ENCODE data around the gene PIK3C2G. TPM values are rescaled to one million over a fixed set of nuclear protein-coding genes. Genes with fewer than 3 reads are reported as not detected.
"Not testable (repeated sequence)": the region's sequence is repeated elsewhere in the genome, so short reads cannot be mapped to it uniquely, and the experiment has no call there.

Gene PIK3C2G
- total RNA-seq, 1 donor from 2014 or later: 4.6 TPM

- Mint-ChIP-seq H3K27ac (no peak overlapping the region), H3K27me3 (no peaks in the 10 kb centered on the region), H3K4me1 (ENCODE audit: unreplicated experiment) (peaks cover 3% of the 10 kb centered on the region), H3K4me3 (no peak overlapping the region), H3K36me3 (peaks cover 9% of the 10 kb centered on the region), H3K9me3 (no peaks in the 10 kb centered on the region)
- TF ChIP-seq CTCF (conservative IDR thresholded peaks at IDR 0.05): no peak
- DNase-seq (ENCODE audit: extremely low spot score, unreplicated experiment): no peak
These were observed 7.2 kb upstream of the PIK3C2G start for GRCh38 chr12:18254081-18254480.

- not testable (repeated sequence) for H3K27me3 Mint-ChIP-seq; H3K4me3 Mint-ChIP-seq; DNase-seq (ENCODE audit: extremely low spot score, unreplicated experiment); H3K36me3 Mint-ChIP-seq; H3K4me1 Mint-ChIP-seq (ENCODE audit: unreplicated experiment); H3K9me3 Mint-ChIP-seq; H3K27ac Mint-ChIP-seq
These were observed 6.3 kb upstream of the PIK3C2G start for GRCh38 chr12:18255004-18255403.

- Mint-ChIP-seq H3K36me3 (peaks cover 9% of the 10 kb centered on the region), H3K27ac (no peak overlapping the region), H3K4me3 (no peak overlapping the region), H3K9me3 (no peaks in the 10 kb centered on the region), H3K27me3 (peaks cover 6% of the 10 kb centered on the region), H3K4me1 (ENCODE audit: unreplicated experiment) (peaks cover 3% of the 10 kb centered on the region)
- TF ChIP-seq CTCF (conservative IDR thresholded peaks at IDR 0.05): no peak
- no peak for DNase-seq (ENCODE audit: extremely low spot score, unreplicated experiment)
These were observed 4.1 kb upstream of the PIK3C2G start for GRCh38 chr12:18257251-18257650.

GRCh38 chr12:18258929-18259328 is 2.4 kb upstream of the PIK3C2G start:
- peak overlapping the region; percentile 5 for H3K4me3 Mint-ChIP-seq
- no peak for DNase-seq (ENCODE audit: extremely low spot score, unreplicated experiment)

GRCh38 chr12:18259906-18260682 is 1.2 kb upstream of the PIK3C2G start:
- no peak overlapping the region for H3K4me3 Mint-ChIP-seq
- peaks cover 6% of the 10 kb centered on the region for H3K27me3 Mint-ChIP-seq
- no peaks in the 10 kb centered on the region for H3K4me1 Mint-ChIP-seq (ENCODE audit: unreplicated experiment)
- DNase-seq (ENCODE audit: extremely low spot score, unreplicated experiment): no peak
- no peak overlapping the region for H3K27ac Mint-ChIP-seq
- H3K9me3 Mint-ChIP-seq: no peaks in the 10 kb centered on the region
- H3K36me3 Mint-ChIP-seq: peaks cover 5% of the 10 kb centered on the region
- no peak for TF ChIP-seq CTCF (conservative IDR thresholded peaks at IDR 0.05)

More at GRCh38 chr12:18258929-18259328, 2.4 kb upstream of the PIK3C2G start:
- no peak for TF ChIP-seq CTCF (conservative IDR thresholded peaks at IDR 0.05)
- H3K27me3 Mint-ChIP-seq: peaks cover 6% of the 10 kb centered on the region
- H3K27ac Mint-ChIP-seq: no peak overlapping the region
- no peaks in the 10 kb centered on the region for H3K4me1 Mint-ChIP-seq (ENCODE audit: unreplicated experiment)
- H3K9me3 Mint-ChIP-seq: no peaks in the 10 kb centered on the region
- H3K36me3 Mint-ChIP-seq: peaks cover 5% of the 10 kb centered on the region

- no peak for DNase-seq (ENCODE audit: extremely low spot score, unreplicated experiment)
- Mint-ChIP-seq H3K27ac (peak overlapping the region; percentile 95), H3K27me3 (peaks cover 6% of the 10 kb centered on the region), H3K4me3 (peak overlapping the region; percentile 88), H3K9me3 (no peaks in the 10 kb centered on the region), H3K4me1 (ENCODE audit: unreplicated experiment) (no peaks in the 10 kb centered on the region), H3K36me3 (peaks cover 3% of the 10 kb centered on the region)
- no peak for TF ChIP-seq CTCF (conservative IDR thresholded peaks at IDR 0.05)
These were observed 588 bp downstream of the PIK3C2G start for GRCh38 chr12:18261906-18262305.
